Ishikawa (cell line): ENCODE results near the gene XRCC4.

Experiments
- CEBPB ChIP-seq: IDR thresholded peaks from 2 replicates; pipeline ENCODE4 v1.6.1; 2012
- CREB1 ChIP-seq: IDR thresholded peaks from 2 replicates; pipeline ENCODE4 v1.6.1; 2012; ENCODE audit warnings: low read depth
- EGR1 ChIP-seq: IDR thresholded peaks from 2 replicates; pipeline ENCODE4 v1.6.1; 2012
- EP300 ChIP-seq: IDR thresholded peaks from 2 replicates; pipeline ENCODE4 v1.6.1; 2012; ENCODE audit warnings: borderline replicate concordance
- FOXM1 ChIP-seq: IDR thresholded peaks from 2 replicates; pipeline ENCODE4 v1.6.1; 2012; ENCODE audit warnings: low read depth, borderline replicate concordance
- NFIC ChIP-seq: IDR thresholded peaks from 2 replicates; pipeline ENCODE4 v1.6.1; 2012
- RAD21 ChIP-seq: IDR thresholded peaks from 2 replicates; pipeline ENCODE4 v1.6.1; 2012; ENCODE audit warnings: low read depth
- REST ChIP-seq: IDR thresholded peaks from 2 replicates; pipeline ENCODE4 v1.6.1; 2012; ENCODE audit warnings: low read depth, mild to moderate bottlenecking
- TAF1 ChIP-seq: IDR thresholded peaks from 2 replicates; pipeline ENCODE4 v1.6.1; 2012; ENCODE audit warnings: low read depth, mild to moderate bottlenecking
- TCF12 ChIP-seq: IDR thresholded peaks from 2 replicates; pipeline ENCODE4 v1.6.1; 2012; ENCODE audit warnings: low read depth
- TEAD4 ChIP-seq: IDR thresholded peaks from 2 replicates; pipeline ENCODE4 v1.6.1; 2012
- YY1 ChIP-seq: IDR thresholded peaks from 2 replicates; pipeline ENCODE4 v1.6.1; 2012; ENCODE audit warnings: low read depth
- ZBTB7A ChIP-seq: IDR thresholded peaks from 2 replicates; pipeline ENCODE4 v1.6.1; 2012; ENCODE audit warnings: low read depth
- TF ChIP-seq, protein P1 (sequence below): IDR thresholded peaks from 2 replicates; pipeline ENCODE4 v1.6.1; 2012
- TF ChIP-seq, protein P2 (sequence below): IDR thresholded peaks from 2 replicates; pipeline ENCODE4 v1.6.1; 2012

XRCC4 gene

GRCh38 chr5:83375049-83375745 is 297.9 kb downstream of the XRCC4 start:
- TF ChIP-seq, protein P1, sequence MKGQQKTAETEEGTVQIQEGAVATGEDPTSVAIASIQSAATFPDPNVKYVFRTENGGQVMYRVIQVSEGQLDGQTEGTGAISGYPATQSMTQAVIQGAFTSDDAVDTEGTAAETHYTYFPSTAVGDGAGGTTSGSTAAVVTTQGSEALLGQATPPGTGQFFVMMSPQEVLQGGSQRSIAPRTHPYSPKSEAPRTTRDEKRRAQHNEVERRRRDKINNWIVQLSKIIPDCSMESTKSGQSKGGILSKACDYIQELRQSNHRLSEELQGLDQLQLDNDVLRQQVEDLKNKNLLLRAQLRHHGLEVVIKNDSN: no peak
- TF ChIP-seq, protein P2, sequence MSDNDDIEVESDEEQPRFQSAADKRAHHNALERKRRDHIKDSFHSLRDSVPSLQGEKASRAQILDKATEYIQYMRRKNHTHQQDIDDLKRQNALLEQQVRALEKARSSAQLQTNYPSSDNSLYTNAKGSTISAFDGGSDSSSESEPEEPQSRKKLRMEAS: no peak
- TF ChIP-seq NFIC (no peak), TEAD4 (no peak), TAF1 (no peak), RAD21 (no peak), CEBPB (no peak), FOXM1 (no peak), EGR1 (no peak), REST (no peak), CREB1 (no peak), ZBTB7A (no peak), EP300 (no peak)

DNA sequence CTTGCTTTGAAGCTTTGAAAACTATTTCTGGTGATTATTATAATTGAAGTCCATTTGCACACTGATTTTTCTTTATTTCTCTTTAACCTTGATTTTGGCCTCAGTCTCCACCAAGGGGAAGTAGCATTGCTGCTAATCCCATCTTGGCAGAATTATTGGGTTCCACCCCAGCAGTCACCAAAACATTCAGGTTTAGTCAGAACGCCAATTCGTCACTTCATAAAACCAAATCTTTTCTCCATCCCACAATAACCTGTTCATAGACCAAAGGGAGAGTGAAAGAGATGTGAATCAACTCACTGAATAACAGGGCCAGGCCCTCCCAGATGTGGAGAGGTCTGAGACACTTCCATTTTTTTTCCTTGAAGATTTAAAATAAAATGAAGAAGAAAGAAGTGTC is 299.1 kb downstream of the XRCC4 start:
- TF ChIP-seq REST: no peak
- no peak for TF ChIP-seq NFIC
- TF ChIP-seq, protein P2: no peak
- TF ChIP-seq CREB1: no peak
- TF ChIP-seq YY1: no peak
- no peak for TF ChIP-seq TAF1
- no peak for TF ChIP-seq EP300
- TF ChIP-seq, protein P1: no peak
- TF ChIP-seq TCF12: no peak
- TF ChIP-seq FOXM1: no peak
- no peak for TF ChIP-seq ZBTB7A
- TF ChIP-seq RAD21: no peak
- TF ChIP-seq CEBPB: no peak

GRCh38 chr5:83377131-83377865 is 300.0 kb downstream of the XRCC4 start:
- TF ChIP-seq NFIC (no peak), TAF1 (no peak), RAD21 (no peak)
- TF ChIP-seq, protein P2: no peak

- TF ChIP-seq YY1 (no peak), TAF1 (no peak), EP300 (no peak)
These were observed 301.4 kb downstream of the XRCC4 start for GRCh38 chr5:83378624-83379289.

DNA sequence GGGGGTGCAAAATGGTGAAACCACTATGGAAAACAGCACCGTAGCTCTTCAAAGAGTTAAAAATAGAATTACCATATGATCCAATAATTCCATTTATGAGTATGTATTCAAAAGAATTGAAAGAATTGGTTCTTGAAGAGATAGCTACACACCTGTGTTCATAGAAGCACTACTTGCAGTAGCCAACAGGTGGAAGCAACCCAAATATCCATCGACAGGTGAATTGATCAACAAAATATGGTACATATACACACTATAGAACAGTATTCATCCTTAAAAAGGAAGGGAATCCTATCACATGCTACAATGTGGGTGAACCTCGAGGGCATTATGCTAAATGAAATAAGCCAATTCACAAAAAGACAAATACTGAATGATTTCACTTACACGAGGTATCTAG is 308.5 kb downstream of the XRCC4 start:
- TF ChIP-seq, protein P1: no peak
- no peak for TF ChIP-seq TAF1
- no peak for TF ChIP-seq NFIC
